H9 (cell line): Measurements from ENCODE around the gene UGT1A5. TPM values are rescaled to one million over a fixed set of nuclear protein-coding genes. Genes with fewer than 3 reads are reported as not detected.

Source experiments
- DNase-seq: peaks from one replicate; pipeline ENCODE4 v3.0.0-alpha.2; 2017
- H2AFZ ChIP-seq: one replicate; pipeline ENCODE4 v1.6.1; 2013; ENCODE audit warnings: mild to moderate bottlenecking, low read length, control low read depth, moderate library complexity
- H2AK5ac ChIP-seq: 2 replicates; pipeline ENCODE4 v1.6.1; 2013; ENCODE audit warnings: low read length, control low read depth, mixed read lengths; ENCODE audit not compliant: insufficient read length
- H2BK120ac ChIP-seq: one replicate; pipeline ENCODE4 v1.6.1; 2013; ENCODE audit warnings: low read depth, mild to moderate bottlenecking, low read length, control low read depth, inconsistent platforms; ENCODE audit not compliant: poor library complexity, severe bottlenecking
- H2BK12ac ChIP-seq: 2 replicates; pipeline ENCODE4 v1.6.1; 2013; ENCODE audit warnings: low read length, control low read depth, mixed read lengths, low read depth; ENCODE audit not compliant: insufficient read length
- H2BK15ac ChIP-seq: 2 replicates; pipeline ENCODE4 v1.6.1; 2013; ENCODE audit warnings: low read depth, low read length, control low read depth
- H2BK20ac ChIP-seq: one replicate; pipeline ENCODE4 v1.6.1; 2013; ENCODE audit warnings: low read depth, mild to moderate bottlenecking, low read length, control low read depth, inconsistent platforms; ENCODE audit not compliant: poor library complexity, severe bottlenecking
- H2BK5ac ChIP-seq: 2 replicates; pipeline ENCODE4 v1.6.1; 2013; ENCODE audit warnings: low read length, control low read depth, mixed read lengths; ENCODE audit not compliant: insufficient read length
- H3K14ac ChIP-seq: 2 replicates; pipeline ENCODE4 v1.6.1; 2013; ENCODE audit warnings: low read length, control low read depth; ENCODE audit not compliant: insufficient read depth
- H3K18ac ChIP-seq: 2 replicates; pipeline ENCODE4 v1.6.1; 2013; ENCODE audit warnings: low read depth, mild to moderate bottlenecking, mixed read lengths, low read length, control low read depth; ENCODE audit not compliant: insufficient read length
- H3K23ac ChIP-seq: 2 replicates; pipeline ENCODE4 v1.6.1; 2013; ENCODE audit warnings: low read length, control low read depth, mixed read lengths, low read depth; ENCODE audit not compliant: insufficient read length
- H3K23me2 ChIP-seq: 2 replicates; pipeline ENCODE4 v1.6.1; 2013; ENCODE audit warnings: low read depth, mild to moderate bottlenecking, mixed read lengths, low read length, control low read depth; ENCODE audit not compliant: insufficient read length, poor library complexity, severe bottlenecking
- H3K27ac ChIP-seq: 2 replicates; pipeline ENCODE4 v1.5.1; 2013; ENCODE audit warnings: low read length, control low read depth, mixed read lengths, low read depth; ENCODE audit not compliant: insufficient read length
- H3K27me3 ChIP-seq: 2 replicates; pipeline ENCODE4 v1.6.1; 2013; ENCODE audit warnings: low read length, control low read depth, inconsistent platforms; ENCODE audit not compliant: insufficient read depth
- H3K4ac ChIP-seq: 2 replicates; pipeline ENCODE4 v1.6.1; 2013; ENCODE audit warnings: low read depth, mild to moderate bottlenecking, control low read depth, inconsistent platforms, low read length, moderate library complexity
- H3K4me1 ChIP-seq: 2 replicates; pipeline ENCODE4 v1.6.1; 2013; ENCODE audit warnings: low read length, control low read depth, inconsistent platforms; ENCODE audit not compliant: insufficient read depth
- H3K4me2 ChIP-seq: 2 replicates; pipeline ENCODE4 v1.6.1; 2013; ENCODE audit warnings: low read length, control low read depth, mixed read lengths; ENCODE audit not compliant: insufficient read length, insufficient read depth
- H3K56ac ChIP-seq: 2 replicates; pipeline ENCODE4 v1.6.1; 2013; ENCODE audit warnings: low read depth, mild to moderate bottlenecking, mixed read lengths, low read length, control low read depth; ENCODE audit not compliant: insufficient read length
- H3K79me1 ChIP-seq: 2 replicates; pipeline ENCODE4 v1.6.1; 2013; ENCODE audit warnings: low read depth, mild to moderate bottlenecking, moderate library complexity, low read length, control low read depth, inconsistent platforms; ENCODE audit not compliant: insufficient read depth, poor library complexity, severe bottlenecking
- H3K79me2 ChIP-seq: 2 replicates; pipeline ENCODE4 v1.6.1; 2013; ENCODE audit warnings: low read length, control low read depth, inconsistent platforms; ENCODE audit not compliant: insufficient read depth
- H3K9ac ChIP-seq: 2 replicates; pipeline ENCODE4 v1.6.1; 2013; ENCODE audit warnings: low read length, control low read depth, mixed read lengths; ENCODE audit not compliant: insufficient read length; ENCODE audit errors: extremely low read depth
- H3K9me3 ChIP-seq: one replicate; pipeline ENCODE4 v1.6.1; 2013; ENCODE audit warnings: low read depth, low read length, inconsistent platforms; ENCODE audit not compliant: control insufficient read depth
- H3T11ph ChIP-seq: one replicate; pipeline ENCODE4 v1.6.1; 2013; ENCODE audit warnings: mild to moderate bottlenecking, low read length, control low read depth, inconsistent platforms
- H4K20me1 ChIP-seq: one replicate; pipeline ENCODE4 v1.6.1; 2013; ENCODE audit not compliant: control insufficient read depth, insufficient read length, insufficient read depth
- H4K5ac ChIP-seq: 2 replicates; pipeline ENCODE4 v1.6.1; 2013; ENCODE audit warnings: low read depth, mild to moderate bottlenecking, mixed read lengths, low read length, control low read depth; ENCODE audit not compliant: insufficient read length
- H4K8ac ChIP-seq: replicated peaks from 2 replicates; pipeline ENCODE4 v1.6.1; 2013; ENCODE audit warnings: low read length, control low read depth, mixed read lengths, low read depth; ENCODE audit not compliant: insufficient read length
- H4K91ac ChIP-seq: 2 replicates; pipeline ENCODE4 v1.6.1; 2013; ENCODE audit warnings: low read depth, mild to moderate bottlenecking, moderate library complexity, mixed read lengths, low read length, control low read depth; ENCODE audit not compliant: insufficient read length
- H3K27ac Mint-ChIP-seq, 3 experiments: 2 replicates in 2 of 3; 3 replicates in 1 of 3; pipeline ENCODE4 v1.8.0; 2020 to 2021; ENCODE audit warnings: mixed read lengths in 3 of 3, mild to moderate bottlenecking in 1 of 3, moderate library complexity in 1 of 3
- H3K27me3 Mint-ChIP-seq: 2 replicates; pipeline ENCODE4 v1.8.0; 2021; ENCODE audit warnings: low read depth, mild to moderate bottlenecking, moderate library complexity, mixed read lengths
- H3K36me3 Mint-ChIP-seq, 3 experiments: 2 replicates in 2 of 3; 3 replicates in 1 of 3; pipeline ENCODE4 v1.8.0; 2020 to 2021; ENCODE audit warnings: low read depth in 3 of 3, mixed read lengths in 3 of 3; ENCODE audit not compliant: insufficient read depth in 1 of 3
- H3K4me1 Mint-ChIP-seq, 2 experiments: 2 replicates each; pipeline ENCODE4 v1.8.0; 2020; ENCODE audit warnings: mixed read lengths in 2 of 2
- H3K4me3 Mint-ChIP-seq, 2 experiments: 2 replicates in 1 of 2; 3 replicates in 1 of 2; pipeline ENCODE4 v1.8.0; 2020 to 2021; ENCODE audit warnings: mild to moderate bottlenecking in 2 of 2, mixed read lengths in 2 of 2, moderate library complexity in 1 of 2
- H3K9me3 Mint-ChIP-seq, 2 experiments: 2 replicates in 1 of 2; 3 replicates in 1 of 2; pipeline ENCODE4 v1.8.0; 2020; ENCODE audit warnings: mild to moderate bottlenecking in 2 of 2, mixed read lengths in 2 of 2, moderate library complexity in 1 of 2
- WGBS: extraction: QIAGEN DNeasy Blood & Tissue Kit; methylation state at CpG from one replicate; pipeline ENCODE4 v1.1.7; 2013; ENCODE audit warnings: missing lambda C conversion rate, low lambda C conversion rate, mixed read lengths; ENCODE audit not compliant: insufficient read length; ENCODE audit errors: extremely low coverage; 5-methylcytosine and 5-hydroxymethylcytosine counted together
- total RNA-seq: library from RNA; stranded (reverse); gene quantifications from 2 replicates; pipeline ENCODE4 v1.2.1, GENCODE V29; 2021
- TF ChIP-seq, protein P1 (sequence below): fragments of 200-600 bp; sonication (generic); conservative IDR thresholded peaks from 3 replicates; pipeline ENCODE4 v1.8.0; 2021; ENCODE audit warnings: antibody characterized with exemption, mild to moderate bottlenecking

The UGT1A5 gene
- total RNA-seq, 1 experiment from 2014 or later = not detected

DNA sequence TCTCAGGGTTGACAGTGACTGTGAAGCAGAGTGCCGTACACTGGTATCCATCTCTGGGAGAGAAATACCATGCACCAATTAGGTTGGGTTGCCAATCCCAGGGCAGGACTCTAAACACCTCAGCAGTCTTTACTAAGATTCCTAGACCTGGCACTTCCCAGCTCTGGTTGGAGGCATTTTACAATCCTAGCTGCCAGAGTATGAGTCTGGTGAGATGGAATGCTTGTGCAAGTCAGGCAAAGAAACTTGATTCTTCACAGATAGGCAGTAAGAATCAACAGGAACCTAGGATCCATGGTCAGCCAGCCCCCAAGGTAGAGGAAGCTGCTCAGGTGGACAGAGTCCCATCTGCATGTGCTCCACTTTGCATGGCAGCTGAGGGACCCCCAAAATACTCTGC is 6.0 kb upstream of the UGT1A5 start:
- H4K20me1 ChIP-seq = no peaks in the 10 kb centered on the region

More for the DNA sequence above, 6.0 kb upstream of the UGT1A5 start:
- TF ChIP-seq, protein P1, sequence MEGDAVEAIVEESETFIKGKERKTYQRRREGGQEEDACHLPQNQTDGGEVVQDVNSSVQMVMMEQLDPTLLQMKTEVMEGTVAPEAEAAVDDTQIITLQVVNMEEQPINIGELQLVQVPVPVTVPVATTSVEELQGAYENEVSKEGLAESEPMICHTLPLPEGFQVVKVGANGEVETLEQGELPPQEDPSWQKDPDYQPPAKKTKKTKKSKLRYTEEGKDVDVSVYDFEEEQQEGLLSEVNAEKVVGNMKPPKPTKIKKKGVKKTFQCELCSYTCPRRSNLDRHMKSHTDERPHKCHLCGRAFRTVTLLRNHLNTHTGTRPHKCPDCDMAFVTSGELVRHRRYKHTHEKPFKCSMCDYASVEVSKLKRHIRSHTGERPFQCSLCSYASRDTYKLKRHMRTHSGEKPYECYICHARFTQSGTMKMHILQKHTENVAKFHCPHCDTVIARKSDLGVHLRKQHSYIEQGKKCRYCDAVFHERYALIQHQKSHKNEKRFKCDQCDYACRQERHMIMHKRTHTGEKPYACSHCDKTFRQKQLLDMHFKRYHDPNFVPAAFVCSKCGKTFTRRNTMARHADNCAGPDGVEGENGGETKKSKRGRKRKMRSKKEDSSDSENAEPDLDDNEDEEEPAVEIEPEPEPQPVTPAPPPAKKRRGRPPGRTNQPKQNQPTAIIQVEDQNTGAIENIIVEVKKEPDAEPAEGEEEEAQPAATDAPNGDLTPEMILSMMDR = no peak
- peaks cover 5% of the 10 kb centered on the region for H3K23me2 ChIP-seq
- no peaks in the 10 kb centered on the region for H3K79me1 ChIP-seq
- H3K27me3 ChIP-seq = no peaks in the 10 kb centered on the region
- no peak overlapping the region for H4K5ac ChIP-seq
- no peak overlapping the region for H3T11ph ChIP-seq
- H2BK20ac ChIP-seq = no peak overlapping the region
- Mint-ChIP-seq H3K27ac (no peak overlapping the region), H3K36me3 (peaks cover 0 to 6% (median 0%) of the 10 kb centered on the region in 3 experiments; a peak in 2 of 7 replicates), H3K27me3 (peaks cover 2% of the 10 kb centered on the region; the same call in 1 of the 2 replicates), H3K4me1 (peaks cover 7% of the 10 kb centered on the region in 2 experiments), H3K9me3 (peaks cover 4% of the 10 kb centered on the region in 2 experiments; a peak in 3 of 5 replicates), H3K4me3 (no peak overlapping the region)
- no peak overlapping the region for H4K8ac ChIP-seq
- no peak overlapping the region for H3K23ac ChIP-seq
- no peak overlapping the region for H3K14ac ChIP-seq
- no peak for DNase-seq
- H2AK5ac ChIP-seq = no peak overlapping the region
- no peak overlapping the region for H4K91ac ChIP-seq
- H3K4me1 ChIP-seq = no peaks in the 10 kb centered on the region
- no peaks in the 10 kb centered on the region for H3K79me2 ChIP-seq
- no peak overlapping the region for H2BK5ac ChIP-seq
- H2BK12ac ChIP-seq = no peak overlapping the region
- no peaks in the 10 kb centered on the region for H3K9me3 ChIP-seq
- no peak overlapping the region for H3K27ac ChIP-seq
- no peak overlapping the region for H3K56ac ChIP-seq
- H3K4ac ChIP-seq = no peak overlapping the region
- no CpG with 5 or more reads among the region's 1 CpG for WGBS
- H3K18ac ChIP-seq = no peak overlapping the region
- no peak overlapping the region for H3K4me2 ChIP-seq
- H2BK15ac ChIP-seq = no peak overlapping the region
- no peak overlapping the region for H2AFZ ChIP-seq
- H3K9ac ChIP-seq = no peak overlapping the region
- no peak overlapping the region for H2BK120ac ChIP-seq
